Measurements from ENCODE around the gene KCNMA1.

Gene KCNMA1

GRCh38 chr10:77381750-77382149 lies 255.9 kb downstream of the KCNMA1 start:
- Mint-ChIP-seq H3K4me1 (peaks cover 11% of the 10 kb centered on the region), H3K4me3 (no peak overlapping the region), H3K27me3 (peaks cover 12% of the 10 kb centered on the region), H3K9me3 (no peaks in the 10 kb centered on the region), H3K36me3 (ENCODE audit: low read depth) (no peaks in the 10 kb centered on the region), H3K27ac (no peak overlapping the region)
- DNase-seq (no peak), ATAC-seq (no peak)

DNA sequence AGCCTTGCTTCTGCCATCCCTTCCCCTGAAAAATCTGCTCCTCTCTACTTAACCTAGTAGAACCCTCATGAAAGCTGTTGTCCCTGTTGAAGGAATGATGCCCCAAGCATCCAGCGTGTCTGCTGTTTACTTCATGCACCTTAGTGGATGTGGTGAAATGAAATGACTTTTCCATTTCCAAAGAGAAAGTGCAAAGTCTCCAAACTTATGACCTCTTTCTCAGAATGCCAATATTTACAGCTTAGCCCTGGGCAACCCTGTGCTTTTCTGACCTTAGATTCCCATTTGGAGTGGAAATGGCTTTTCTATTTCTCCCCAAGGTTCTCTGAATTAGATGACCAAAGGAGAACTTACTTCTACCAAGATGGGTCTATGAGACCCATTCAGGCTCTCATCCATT lies 256.9 kb downstream of the KCNMA1 start:
- DNase-seq: no peak
- no peak overlapping the region for H3K27ac Mint-ChIP-seq
- no peak for ATAC-seq

DNA sequence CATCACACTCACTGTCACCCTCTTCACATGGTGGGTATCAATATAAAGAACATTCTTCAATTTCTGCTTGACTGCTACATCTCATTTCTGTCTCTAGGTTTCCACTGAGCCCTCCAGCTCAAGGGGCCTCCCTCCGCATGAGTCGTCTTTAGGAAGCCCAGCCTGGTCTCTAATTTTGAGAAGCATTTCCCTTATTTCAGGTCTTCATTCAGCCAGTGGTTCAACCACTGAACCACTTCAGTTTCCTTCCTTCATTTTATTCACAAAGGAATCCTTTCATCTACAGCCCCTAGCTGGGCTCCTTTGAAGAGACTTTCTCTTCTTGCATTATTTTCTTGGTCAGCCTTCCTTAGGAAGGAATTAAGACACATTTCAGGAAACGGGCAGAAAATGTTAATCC lies 257.4 kb downstream of the KCNMA1 start:
- H3K4me1 Mint-ChIP-seq: no peaks in the 10 kb centered on the region
- ATAC-seq (no peak), DNase-seq (no peak)
- H3K27ac Mint-ChIP-seq: no peak overlapping the region
- H3K9me3 Mint-ChIP-seq: no peaks in the 10 kb centered on the region
- peaks cover 14% of the 10 kb centered on the region for H3K27me3 Mint-ChIP-seq
- no peaks in the 10 kb centered on the region for H3K36me3 Mint-ChIP-seq (ENCODE audit: low read depth)
- no peak overlapping the region for H3K4me3 Mint-ChIP-seq

More for the DNA sequence above, 256.9 kb downstream of the KCNMA1 start:
- H3K9me3 Mint-ChIP-seq: no peaks in the 10 kb centered on the region
- H3K4me3 Mint-ChIP-seq: no peak overlapping the region
- H3K4me1 Mint-ChIP-seq: peaks cover 1% of the 10 kb centered on the region
- H3K27me3 Mint-ChIP-seq: peaks cover 14% of the 10 kb centered on the region
- H3K36me3 Mint-ChIP-seq (ENCODE audit: low read depth): no peaks in the 10 kb centered on the region

- no peaks in the 10 kb centered on the region for H3K9me3 Mint-ChIP-seq
- H3K4me1 Mint-ChIP-seq: no peaks in the 10 kb centered on the region
- DNase-seq (no peak), ATAC-seq (no peak)
- H3K36me3 Mint-ChIP-seq (ENCODE audit: low read depth): no peaks in the 10 kb centered on the region
- peaks cover 14% of the 10 kb centered on the region for H3K27me3 Mint-ChIP-seq
- H3K4me3 Mint-ChIP-seq: no peak overlapping the region
- no peak overlapping the region for H3K27ac Mint-ChIP-seq
Measured at GRCh38 chr10:77378366-77379349, 258.9 kb downstream of the KCNMA1 start.

DNA sequence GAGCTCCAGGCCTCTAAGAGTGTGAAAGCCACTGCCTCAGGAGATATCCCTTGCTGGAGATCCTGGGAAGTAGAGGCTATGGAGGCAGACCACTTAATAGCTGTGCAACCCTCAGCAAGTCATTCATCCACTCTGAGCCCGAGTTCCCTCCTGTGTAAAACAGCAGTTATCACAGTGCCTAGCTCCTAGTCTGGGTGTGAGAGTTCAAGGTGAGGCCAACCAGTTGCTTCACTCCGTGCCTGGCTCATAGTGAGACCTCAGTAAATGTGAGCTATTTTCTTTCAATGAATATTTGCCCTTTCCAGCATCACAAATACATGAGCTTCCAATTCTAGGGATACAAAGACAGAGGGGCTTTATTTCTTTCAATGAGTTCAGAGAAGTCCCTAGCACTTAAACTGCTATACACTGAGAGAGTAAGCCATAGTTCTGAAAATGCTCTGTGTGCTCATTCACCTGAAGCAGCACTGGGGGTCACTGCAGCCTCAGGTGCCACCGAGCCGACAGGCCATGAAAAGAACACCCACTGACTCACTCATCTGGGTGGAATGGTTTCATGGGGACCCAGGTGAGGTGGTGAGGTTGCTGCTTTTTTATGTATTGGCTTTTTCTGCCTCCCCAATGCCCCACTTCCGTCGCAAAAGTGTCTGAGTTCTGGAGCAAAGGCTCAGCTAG lies 259.8 kb downstream of the KCNMA1 start:
- ATAC-seq: no peak
- no peaks in the 10 kb centered on the region for H3K9me3 Mint-ChIP-seq
- no peaks in the 10 kb centered on the region for H3K36me3 Mint-ChIP-seq (ENCODE audit: low read depth)
- DNase-seq: no peak
- no peaks in the 10 kb centered on the region for H3K4me1 Mint-ChIP-seq
- no peak overlapping the region for H3K4me3 Mint-ChIP-seq
- no peak overlapping the region for H3K27ac Mint-ChIP-seq
- H3K27me3 Mint-ChIP-seq: peaks cover 14% of the 10 kb centered on the region

- Mint-ChIP-seq H3K9me3 (no peaks in the 10 kb centered on the region), H3K4me1 (no peaks in the 10 kb centered on the region), H3K4me3 (no peak overlapping the region), H3K27me3 (peaks cover 14% of the 10 kb centered on the region), H3K36me3 (ENCODE audit: low read depth) (no peaks in the 10 kb centered on the region), H3K27ac (no peak overlapping the region)
- DNase-seq (no peak), ATAC-seq (no peak)
Measured at GRCh38 chr10:77377034-77377433, 260.6 kb downstream of the KCNMA1 start.

- Mint-ChIP-seq H3K4me3 (no peak overlapping the region), H3K9me3 (peaks cover 4% of the 10 kb centered on the region), H3K36me3 (ENCODE audit: low read depth) (no peaks in the 10 kb centered on the region), H3K27ac (no peak overlapping the region), H3K27me3 (peaks cover 8% of the 10 kb centered on the region), H3K4me1 (no peaks in the 10 kb centered on the region)
- no peak for DNase-seq
- ATAC-seq: no peak
Measured at GRCh38 chr10:77374189-77374656, 263.4 kb downstream of the KCNMA1 start.

GRCh38 chr10:77371848-77372799 lies 265.5 kb downstream of the KCNMA1 start:
- ATAC-seq (no peak), DNase-seq (no peak)
- no peaks in the 10 kb centered on the region for H3K4me1 Mint-ChIP-seq
- no peaks in the 10 kb centered on the region for H3K36me3 Mint-ChIP-seq (ENCODE audit: low read depth)
- peaks cover 7% of the 10 kb centered on the region for H3K27me3 Mint-ChIP-seq
- peaks cover 12% of the 10 kb centered on the region for H3K9me3 Mint-ChIP-seq
- H3K4me3 Mint-ChIP-seq: no peak overlapping the region
- no peak overlapping the region for H3K27ac Mint-ChIP-seq

- Mint-ChIP-seq H3K36me3 (ENCODE audit: low read depth) (no peaks in the 10 kb centered on the region), H3K4me1 (no peaks in the 10 kb centered on the region), H3K27me3 (peaks cover 8% of the 10 kb centered on the region), H3K4me3 (no peak overlapping the region), H3K27ac (no peak overlapping the region), H3K9me3 (peaks cover 12% of the 10 kb centered on the region)
- ATAC-seq: no peak
- DNase-seq: no peak
Measured at GRCh38 chr10:77371421-77371820, 266.2 kb downstream of the KCNMA1 start.

GRCh38 chr10:77368006-77368405 lies 269.6 kb downstream of the KCNMA1 start:
- peaks cover 12% of the 10 kb centered on the region for H3K9me3 Mint-ChIP-seq
- DNase-seq (no peak), ATAC-seq (no peak)
- no peak overlapping the region for H3K4me3 Mint-ChIP-seq
- no peaks in the 10 kb centered on the region for H3K4me1 Mint-ChIP-seq
- no peaks in the 10 kb centered on the region for H3K36me3 Mint-ChIP-seq (ENCODE audit: low read depth)
- no peak overlapping the region for H3K27ac Mint-ChIP-seq
- H3K27me3 Mint-ChIP-seq: peaks cover 7% of the 10 kb centered on the region

DNA sequence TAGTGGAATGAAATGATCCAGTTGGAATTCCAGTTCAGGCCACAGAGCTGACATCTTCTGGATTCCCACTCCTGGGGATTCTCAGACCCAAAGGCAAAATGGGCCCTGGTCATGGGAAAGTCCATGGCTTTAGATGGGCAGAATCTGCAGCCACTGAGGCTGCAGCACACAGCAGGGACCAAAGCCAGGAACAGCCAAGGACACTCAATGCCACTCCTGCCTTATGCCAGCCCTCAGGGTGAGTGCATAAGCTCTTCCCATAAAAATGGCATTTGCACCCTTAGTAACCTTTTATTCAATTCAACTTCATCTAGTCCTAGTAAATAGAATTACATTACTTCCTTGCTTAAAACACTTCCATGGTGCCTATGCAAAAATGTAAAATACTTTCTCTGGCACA lies 274.4 kb downstream of the KCNMA1 start:
- peaks cover 3% of the 10 kb centered on the region for H3K27me3 Mint-ChIP-seq
- H3K36me3 Mint-ChIP-seq (ENCODE audit: low read depth): no peaks in the 10 kb centered on the region
- ATAC-seq: no peak

DNA sequence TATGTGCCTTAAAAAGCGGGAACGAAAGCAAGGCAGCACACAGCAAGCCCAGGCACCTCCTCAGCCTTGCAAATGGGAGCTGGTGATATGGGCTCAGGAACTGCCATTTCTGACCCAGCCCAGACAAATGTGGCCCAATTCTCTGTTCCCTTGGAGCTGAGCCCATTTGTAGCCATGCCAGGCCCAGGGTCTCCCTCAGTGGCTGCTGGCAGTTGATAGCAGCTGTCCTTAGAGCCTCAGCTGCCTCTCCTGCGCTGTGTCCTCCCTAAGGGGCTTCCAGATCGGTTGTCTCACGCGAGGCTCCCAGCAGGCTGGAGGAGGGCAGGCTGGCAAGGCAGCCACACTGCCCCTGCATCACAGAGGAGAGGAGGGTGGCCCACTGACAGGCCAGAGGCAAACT lies 275.8 kb downstream of the KCNMA1 start:
- H3K9me3 Mint-ChIP-seq: peaks cover 5% of the 10 kb centered on the region
- H3K27me3 Mint-ChIP-seq: peaks cover 6% of the 10 kb centered on the region

More for the DNA sequence above, 274.4 kb downstream of the KCNMA1 start:
- Mint-ChIP-seq H3K27ac (no peak overlapping the region), H3K4me1 (no peaks in the 10 kb centered on the region), H3K9me3 (peaks cover 7% of the 10 kb centered on the region), H3K4me3 (no peak overlapping the region)
- no peak for DNase-seq

GRCh38 chr10:77361426-77361825 lies 276.2 kb downstream of the KCNMA1 start:
- H3K4me3 Mint-ChIP-seq: no peak overlapping the region
- DNase-seq (no peak), ATAC-seq (peak; percentile 19)
- no peaks in the 10 kb centered on the region for H3K36me3 Mint-ChIP-seq (ENCODE audit: low read depth)
- H3K27me3 Mint-ChIP-seq: peaks cover 10% of the 10 kb centered on the region
- peaks cover 5% of the 10 kb centered on the region for H3K9me3 Mint-ChIP-seq
- no peaks in the 10 kb centered on the region for H3K4me1 Mint-ChIP-seq
- H3K27ac Mint-ChIP-seq: no peak overlapping the region

More for the DNA sequence above, 275.8 kb downstream of the KCNMA1 start:
- DNase-seq (no peak), ATAC-seq (no peak)
- Mint-ChIP-seq H3K4me1 (no peaks in the 10 kb centered on the region), H3K36me3 (ENCODE audit: low read depth) (no peaks in the 10 kb centered on the region), H3K27ac (no peak overlapping the region), H3K4me3 (no peak overlapping the region)

- no peak for DNase-seq
- Mint-ChIP-seq H3K27me3 (peaks cover 10% of the 10 kb centered on the region), H3K36me3 (ENCODE audit: low read depth) (no peaks in the 10 kb centered on the region), H3K27ac (no peak overlapping the region), H3K4me3 (no peak overlapping the region), H3K4me1 (no peaks in the 10 kb centered on the region), H3K9me3 (peaks cover 5% of the 10 kb centered on the region)
- no peak for ATAC-seq
Measured at GRCh38 chr10:77360835-77361234, 276.8 kb downstream of the KCNMA1 start.
